HG03342 (cell line): ENCODE measurements around the gene PARVA.

ENCODE experiments used
- ATAC-seq: cut with Tn5 transposase; IDR thresholded peaks from one replicate; pipeline ENCODE4 v1.9.1; 2021; ENCODE audit warnings: mild to moderate bottlenecking, moderate library complexity; ENCODE audit not compliant: unreplicated experiment

The PARVA gene

DNA sequence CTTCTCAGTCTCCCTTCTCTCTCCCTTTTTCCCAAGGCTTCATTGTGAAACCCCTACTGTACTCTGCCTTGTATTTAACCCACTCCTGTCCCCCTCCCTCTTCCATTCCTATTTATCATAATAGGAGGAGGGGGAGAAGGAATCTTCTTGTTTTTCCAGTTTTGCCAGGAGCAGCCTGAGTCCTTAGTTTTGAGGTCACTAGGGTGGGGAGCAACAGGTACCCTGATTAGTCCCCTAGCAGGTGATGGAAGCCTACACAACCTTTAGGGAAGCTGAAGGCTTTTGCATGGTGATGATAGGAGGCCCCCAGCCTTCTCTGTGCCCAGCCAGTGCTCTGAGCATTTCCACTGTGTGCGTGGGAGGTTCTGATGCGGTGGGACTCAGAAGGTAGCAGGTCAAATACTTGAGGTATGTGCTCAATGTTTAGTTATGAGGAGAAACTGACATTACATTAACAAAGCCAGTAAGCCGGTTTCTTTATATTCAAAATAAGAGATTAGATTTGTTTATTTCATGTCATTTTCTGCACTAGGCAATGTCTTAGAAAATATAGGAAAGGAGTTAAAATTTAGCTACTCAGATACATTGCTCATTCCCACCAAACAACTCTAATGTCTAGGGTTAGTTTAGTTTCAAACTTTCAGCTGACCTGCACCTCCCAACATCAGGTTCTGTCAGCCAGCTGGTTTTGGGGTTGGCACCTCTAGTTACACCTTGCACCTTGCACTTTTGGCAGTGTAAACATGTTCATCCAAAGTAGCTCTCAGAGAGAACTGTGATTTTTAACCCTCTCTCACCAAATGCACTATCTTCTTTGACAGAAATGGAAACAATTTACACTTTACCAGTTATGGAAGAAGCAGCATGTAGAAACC lies 26.0 kb downstream of the PARVA start:
- no peak for ATAC-seq

GRCh38 chr11:12403997-12404350 lies 26.6 kb downstream of the PARVA start:
- no peak for ATAC-seq

DNA sequence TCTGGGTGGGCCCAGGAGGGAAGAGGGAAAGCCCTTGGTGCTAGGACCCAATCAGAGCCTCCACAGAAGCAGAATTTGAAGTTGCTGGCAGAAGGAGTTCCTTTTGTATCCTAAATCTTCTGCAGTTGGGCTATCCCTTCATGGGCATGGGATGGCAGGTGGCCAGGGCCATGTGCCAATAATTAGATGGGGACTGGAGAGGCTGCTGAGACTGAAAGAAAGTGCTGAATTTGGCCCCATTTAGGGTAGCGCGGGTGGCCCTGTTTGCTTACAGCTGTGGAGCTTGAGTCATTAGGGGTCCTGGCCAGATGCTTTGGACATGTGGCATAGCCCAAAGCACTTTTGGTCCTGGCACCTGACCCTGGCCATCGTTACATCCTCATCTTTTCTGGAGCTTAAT lies 27.1 kb downstream of the PARVA start:
- no peak for ATAC-seq

DNA sequence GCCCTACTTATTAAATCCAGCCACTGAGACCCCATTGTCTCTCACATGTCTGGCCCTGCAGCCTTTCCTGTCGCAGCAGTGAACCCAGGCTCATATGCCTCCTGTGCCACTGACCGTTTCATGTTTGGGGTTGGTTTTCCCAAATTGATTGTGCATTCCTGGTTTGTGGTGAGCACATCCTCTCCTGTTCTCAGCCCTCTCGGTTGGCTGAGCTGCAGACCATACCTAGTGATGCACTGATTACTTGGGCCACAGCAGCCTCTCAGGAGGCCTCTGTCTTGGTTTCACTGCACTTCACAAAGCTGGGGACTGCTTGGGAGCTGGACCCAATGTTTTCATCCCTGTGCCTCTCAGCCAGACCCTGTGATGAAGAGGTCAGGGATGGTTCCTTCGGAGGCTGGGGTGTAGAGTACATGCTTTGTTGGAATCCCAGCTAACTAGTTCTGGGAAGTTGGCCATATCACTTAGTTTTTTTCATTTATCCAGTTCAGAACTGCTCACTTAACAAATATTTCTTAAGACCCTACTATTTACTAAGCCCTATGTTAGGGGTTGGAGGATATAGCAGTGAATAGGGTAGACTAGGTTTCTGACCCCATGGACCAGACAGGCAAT lies 30.9 kb downstream of the PARVA start:
- ATAC-seq = no peak

GRCh38 chr11:12409621-12410005 lies 32.2 kb downstream of the PARVA start:
- no peak for ATAC-seq

GRCh38 chr11:12410006-12410728 lies 32.8 kb downstream of the PARVA start:
- no peak for ATAC-seq

DNA sequence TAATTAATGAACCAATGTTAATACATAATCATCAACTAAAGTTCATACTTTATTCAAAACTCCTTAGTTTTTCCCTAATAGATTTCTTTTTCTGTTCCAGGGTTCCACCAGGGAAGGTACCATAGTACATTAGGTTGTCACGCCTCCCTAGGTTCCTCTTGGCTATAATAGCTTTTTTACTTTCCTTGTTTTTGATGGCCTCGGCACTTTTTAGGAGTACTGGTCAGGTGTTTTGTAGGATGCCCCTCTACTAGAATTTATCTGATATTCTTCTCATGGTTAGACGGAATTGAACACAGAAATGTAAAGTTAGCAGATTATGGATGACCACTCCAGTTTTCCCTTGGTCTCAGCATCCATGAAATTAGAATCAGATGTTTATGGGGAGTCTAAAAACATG lies 34.0 kb downstream of the PARVA start:
- ATAC-seq = no peak

GRCh38 chr11:12411806-12412727 lies 34.7 kb downstream of the PARVA start:
- no peak for ATAC-seq

DNA sequence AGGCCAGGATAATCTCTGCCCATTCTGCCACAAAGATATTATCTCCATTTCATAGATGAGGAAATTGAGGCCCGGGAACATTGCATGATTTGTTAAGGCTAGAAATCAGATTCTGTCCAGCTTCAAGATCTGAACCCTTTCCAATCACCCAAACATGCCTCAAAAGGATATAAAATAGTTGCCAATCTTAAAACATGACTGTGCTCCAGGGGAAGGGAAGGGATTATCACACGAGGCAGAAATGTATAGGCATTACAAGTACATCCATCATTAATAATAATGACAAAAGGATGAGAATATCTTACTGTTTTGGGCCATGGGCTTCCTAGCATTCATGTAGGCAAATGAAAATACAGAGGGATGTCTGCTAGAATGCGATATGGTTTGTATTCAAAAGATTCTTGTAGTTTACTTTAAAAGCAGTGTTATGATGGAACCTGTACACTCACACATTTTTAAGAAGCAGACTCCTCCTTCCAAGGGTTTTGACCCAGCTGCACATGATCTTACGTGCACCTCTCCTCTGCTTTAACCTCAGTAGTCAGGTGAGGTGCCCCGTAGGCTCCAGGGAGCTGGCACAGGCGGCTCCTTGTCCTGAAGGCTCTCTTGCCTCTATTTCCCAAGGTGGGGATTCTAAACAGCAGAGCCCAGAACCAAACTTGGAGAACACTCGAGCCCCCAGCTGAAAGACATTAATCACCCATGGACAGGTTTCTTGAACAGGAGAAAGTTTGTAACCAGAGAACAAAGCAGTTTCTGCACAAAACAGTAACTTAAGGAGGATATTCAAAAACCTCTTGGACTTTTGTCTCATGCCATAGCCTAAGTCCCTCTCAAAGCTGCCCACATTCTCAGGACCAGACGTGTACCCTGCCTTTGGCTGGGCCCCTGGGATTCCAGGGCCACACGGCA lies 36.0 kb downstream of the PARVA start:
- ATAC-seq = no peak

DNA sequence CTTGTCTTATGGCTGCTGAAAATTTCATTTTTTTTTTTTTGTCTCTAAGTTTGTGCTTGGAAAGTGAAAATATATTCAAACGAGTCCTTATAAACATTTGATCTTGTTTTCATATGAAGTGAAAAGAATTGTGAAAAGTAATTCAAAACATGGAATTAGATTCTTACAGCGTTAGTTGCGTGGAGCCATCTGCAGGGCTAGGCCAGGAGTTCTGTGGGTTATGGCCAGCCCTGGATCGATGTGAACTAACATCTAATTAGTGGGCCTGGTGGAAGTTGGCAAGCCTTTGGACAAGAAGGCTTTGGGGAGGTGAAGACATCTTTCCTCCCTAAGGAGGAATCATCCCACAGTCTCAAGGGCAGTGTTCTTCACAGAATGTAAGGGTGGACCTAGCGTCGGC lies 37.2 kb downstream of the PARVA start:
- no peak for ATAC-seq

GRCh38 chr11:12415342-12415966 lies 38.1 kb downstream of the PARVA start:
- no peak for ATAC-seq

GRCh38 chr11:12416552-12416951 lies 39.2 kb downstream of the PARVA start:
- no peak for ATAC-seq

- no peak for ATAC-seq
Observed at GRCh38 chr11:12417691-12418611, 40.6 kb downstream of the PARVA start.

GRCh38 chr11:12420040-12420439 lies 42.7 kb downstream of the PARVA start:
- ATAC-seq = no peak

DNA sequence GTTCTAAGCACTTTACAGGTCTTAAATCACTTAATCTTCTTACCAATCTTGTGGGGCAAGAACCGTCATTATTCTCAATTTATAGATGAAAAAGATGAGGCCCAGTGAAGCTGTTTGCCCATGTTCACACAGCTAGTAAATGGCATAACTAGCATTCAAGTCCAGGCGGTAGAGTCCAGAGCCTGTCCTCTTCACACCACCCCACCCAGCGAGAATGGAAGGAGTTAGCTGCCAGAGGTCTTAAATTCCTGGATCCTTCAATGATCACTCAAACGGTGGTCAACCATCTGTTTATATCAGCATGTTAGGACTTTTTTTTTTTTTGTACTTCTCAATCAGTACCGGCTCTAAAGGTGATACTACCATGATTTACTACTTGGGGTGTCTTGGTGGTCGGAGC lies 43.3 kb downstream of the PARVA start:
- no peak for ATAC-seq

DNA sequence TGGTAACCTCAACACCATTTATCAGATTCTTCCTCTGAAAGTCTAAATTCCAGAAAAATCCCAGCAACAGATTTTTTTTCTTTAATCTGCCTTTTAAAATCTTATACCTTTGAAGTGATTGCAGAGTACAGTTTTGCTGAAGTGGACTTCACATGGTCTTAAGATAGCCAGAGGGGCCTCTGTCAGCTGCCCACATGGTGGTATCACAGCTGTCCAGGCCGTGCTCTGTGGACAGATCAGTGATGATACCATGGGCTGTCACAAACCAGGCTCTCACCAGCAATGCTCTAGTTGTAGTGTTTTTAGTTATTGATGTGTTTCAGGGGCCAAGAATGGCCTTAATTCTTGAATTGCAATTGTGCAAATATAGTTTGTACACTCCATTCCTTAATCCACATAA lies 44.0 kb downstream of the PARVA start:
- ATAC-seq = no peak

DNA sequence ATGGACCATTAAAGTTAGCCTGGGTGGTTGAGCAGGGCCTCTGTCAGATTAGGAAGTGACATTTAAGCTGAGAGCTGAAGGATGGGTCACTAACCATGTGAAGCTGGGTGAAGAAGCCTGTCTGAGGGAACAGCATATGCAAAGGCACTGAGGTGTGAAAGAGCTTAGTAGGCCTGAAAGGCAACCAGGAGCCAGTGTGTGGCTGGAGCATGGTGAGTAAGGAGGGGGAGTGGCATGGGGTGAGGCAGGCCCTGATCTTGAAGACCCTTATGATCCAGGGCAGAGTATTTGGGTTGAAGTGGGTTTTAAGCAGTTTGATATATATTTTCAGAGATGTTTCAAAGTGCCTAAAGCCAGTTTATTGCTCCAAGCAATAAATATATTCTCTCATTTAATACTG lies 48.8 kb downstream of the PARVA start:
- no peak for ATAC-seq

- ATAC-seq = no peak
Observed at GRCh38 chr11:12429155-12429554, 51.8 kb downstream of the PARVA start.
